ENCODE data around the gene CPNE2. TPM values are rescaled to one million over a fixed set of nuclear protein-coding genes. Genes with fewer than 3 reads are reported as not detected.

Gene CPNE2
- total and polyA plus RNA-seq, 2 of the 8 experiments (the other 6 are each of a cell fraction or from before 2014, with no cell fraction given), result 10.6 to 39.5 TPM

GRCh38 chr16:57118461-57119084 is 26.2 kb downstream of the CPNE2 start:
- ChIA-PET POLR2A (ENCODE audit: partially characterized antibody) (interaction anchor here (1.5 kb wide), 1 partner anchor 12 kb away, joined by 4 read pairs; no protein-coding TSS in a partner anchor), CTCF (ENCODE audit: partially characterized antibody) (interaction anchor here (1.3 to 3.0 kb wide), 2 partner anchors 21 to 25 kb away, joined by 3 to 13 read pairs; partner anchors contain the start of gene CPNE2)
- H3K9ac ChIP-seq (replicated peaks in 1 of 4; ENCODE audit: extremely low read depth in 1 of 4, low read depth in 3 of 4, low read length in 3 of 4), result no peak overlapping the region
- H3K18ac ChIP-seq (ENCODE audit: extremely low read depth, low read length), result no peak overlapping the region
- H3K27ac ChIP-seq (ENCODE audit: low read depth, low read length), result no peak overlapping the region
- no peak overlapping the region for H3K4ac ChIP-seq (replicated peaks; ENCODE audit: insufficient read length, low read depth, low read length)
- no peak overlapping the region for H4K91ac ChIP-seq (replicated peaks; ENCODE audit: insufficient read length, low read length)
- H3K79me1 ChIP-seq (ENCODE audit: low read depth, low read length), result no peaks in the 10 kb centered on the region
- peaks cover 0 to 13% (median 4%) of the 10 kb centered on the region in 4 experiments; a peak in 4 of 7 replicates for H3K4me1 ChIP-seq (replicated peaks in 1 of 4; ENCODE audit: control insufficient read depth in 3 of 4, insufficient read depth in 4 of 4, low read length in 3 of 4)
- no peak overlapping the region for H4K5ac ChIP-seq (ENCODE audit: insufficient read length, low read depth, low read length)
- no peak overlapping the region for H3K4me2 ChIP-seq (ENCODE audit: insufficient read depth in 1 of 2, low read depth in 2 of 2, low read length in 2 of 2)
- no peak overlapping the region for H2BK15ac ChIP-seq (ENCODE audit: low read length)
- H2BK12ac ChIP-seq (ENCODE audit: low read depth, low read length), result no peak overlapping the region
- H3K14ac ChIP-seq (ENCODE audit: insufficient read length), result no peak overlapping the region
- H3K27me3 ChIP-seq (replicated peaks in 1 of 4; ENCODE audit: control insufficient read depth in 3 of 4, extremely low read depth in 1 of 4, insufficient read depth in 3 of 4, low read length in 3 of 4), result no peaks in the 10 kb centered on the region
- H4K8ac ChIP-seq (ENCODE audit: extremely low read depth, insufficient read depth, low read length), result no peak overlapping the region
- H3K9me3 ChIP-seq (ENCODE audit: insufficient read depth in 2 of 2, low read depth in 1 of 2, low read length in 1 of 2), result no peaks in the 10 kb centered on the region
- H2AFZ ChIP-seq (ENCODE audit: low read length), result no peak overlapping the region
- no peak overlapping the region for H2BK20ac ChIP-seq (ENCODE audit: low read length)
- no peak overlapping the region for H3K56ac ChIP-seq (replicated peaks; ENCODE audit: insufficient read length, low read depth, low read length)
- no peaks in the 10 kb centered on the region for H3K79me2 ChIP-seq (ENCODE audit: control insufficient read depth in 1 of 2, insufficient read depth in 2 of 2, low read length in 2 of 2)
- H2BK5ac ChIP-seq (ENCODE audit: low read depth, low read length), result no peak overlapping the region
- no peaks in the 10 kb centered on the region for H3K36me3 ChIP-seq (ENCODE audit: control insufficient read depth in 2 of 4, insufficient read depth in 4 of 4, low read length in 3 of 4)
- no peak overlapping the region for H2BK120ac ChIP-seq (replicated peaks; ENCODE audit: low read depth, low read length)
- no peak overlapping the region for H3K4me3 ChIP-seq (ENCODE audit: extremely low read depth in 1 of 4, insufficient read depth in 2 of 4, low read depth in 3 of 4, low read length in 4 of 4)
- TF ChIP-seq PHF8 (conservative IDR thresholded peaks at IDR 0.05; ENCODE audit: low read depth, low read length) (no peak), BACH1 (IDR thresholded peaks at IDR 0.05; ENCODE audit: low read length) (no peak), MAFK (IDR thresholded peaks at IDR 0.05; ENCODE audit: low read depth, low read length) (no peak), SP4 (IDR thresholded peaks at IDR 0.05; ENCODE audit: low read length) (no peak), SIRT6 (IDR thresholded peaks at IDR 0.05; ENCODE audit: low read length) (no peak), TCF12 (IDR thresholded peaks at IDR 0.05; ENCODE audit: low read depth, low read length) (no peak), POLR2AphosphoS5 (IDR thresholded peaks at IDR 0.05; ENCODE audit: low read depth, low read length) (no peak), YY1 (IDR thresholded peaks at IDR 0.05; ENCODE audit: low read depth, low read length) (no peak), SP2 (IDR thresholded peaks at IDR 0.05; ENCODE audit: low read length) (no peak), RAD21 (IDR thresholded peaks at IDR 0.05 in 1 of 2, conservative IDR thresholded peaks at IDR 0.05 in 1 of 2; ENCODE audit: low read depth in 2 of 2, low read length in 2 of 2) (no peak), EGR1 (IDR thresholded peaks at IDR 0.05; ENCODE audit: borderline replicate concordance, low read depth, low read length) (no peak), POU5F1 (IDR thresholded peaks at IDR 0.05; ENCODE audit: low read depth, low read length) (no peak)
- TF ChIP-seq, protein P1, sequence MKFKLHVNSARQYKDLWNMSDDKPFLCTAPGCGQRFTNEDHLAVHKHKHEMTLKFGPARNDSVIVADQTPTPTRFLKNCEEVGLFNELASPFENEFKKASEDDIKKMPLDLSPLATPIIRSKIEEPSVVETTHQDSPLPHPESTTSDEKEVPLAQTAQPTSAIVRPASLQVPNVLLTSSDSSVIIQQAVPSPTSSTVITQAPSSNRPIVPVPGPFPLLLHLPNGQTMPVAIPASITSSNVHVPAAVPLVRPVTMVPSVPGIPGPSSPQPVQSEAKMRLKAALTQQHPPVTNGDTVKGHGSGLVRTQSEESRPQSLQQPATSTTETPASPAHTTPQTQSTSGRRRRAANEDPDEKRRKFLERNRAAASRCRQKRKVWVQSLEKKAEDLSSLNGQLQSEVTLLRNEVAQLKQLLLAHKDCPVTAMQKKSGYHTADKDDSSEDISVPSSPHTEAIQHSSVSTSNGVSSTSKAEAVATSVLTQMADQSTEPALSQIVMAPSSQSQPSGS (IDR thresholded peaks at IDR 0.05; ENCODE audit: low read length), result no peak
- H4K20me1 ChIP-seq (replicated peaks in 1 of 2; ENCODE audit: control insufficient read depth in 1 of 2, insufficient read depth in 2 of 2, low read length in 2 of 2), result peaks cover 0 to 1% of the 10 kb centered on the region in 2 experiments
- no peak overlapping the region for H2AK5ac ChIP-seq (ENCODE audit: low read depth, low read length)
- FAIRE-seq (no peak), DNase-seq (ENCODE audit: low read depth in 1 of 2, low spot score in 2 of 2) (no peak)
- WGBS, 2 experiments (ENCODE audit: extremely low coverage in 1 of 2, insufficient coverage in 1 of 2, insufficient read length in 1 of 2, insufficient replicate concordance in 2 of 2, low coverage in 1 of 2, low lambda C conversion rate in 2 of 2, missing lambda C conversion rate in 1 of 2), result 90% methylated on average over 2 of the region's 2 CpGs; no CpG with 5 or more reads in 1 of the 2 experiments
- no peak overlapping the region for H3K23ac ChIP-seq (ENCODE audit: insufficient read length)
- peaks cover 2% of the 10 kb centered on the region; the same call in 1 of the 2 replicates for H3K23me2 ChIP-seq (ENCODE audit: low read depth, low read length)
